Stimulated activated CD4-positive, alpha-beta T cell treated with anti-CD3 and anti-CD28 coated beads, Interleukin-15, amount 100 ng/mL, for 1 hour (primary cell): ENCODE measurements around the gene PTPRM.
"Not testable (repeated sequence)": the region's sequence is repeated elsewhere in the genome, so short reads cannot be mapped to it uniquely, and the experiment has no call there.

ENCODE experiments used
- DNase-seq, 2 donors: peaks; one replicate each; pipeline ENCODE4 v3.0.0-alpha.2; 2020; ENCODE audit warnings: low read depth in 1 of 2, low spot score in 1 of 2

The PTPRM gene

GRCh38 chr18:8406186-8406867 lies 839.2 kb downstream of the PTPRM start:
- no peak for DNase-seq

GRCh38 chr18:8406868-8407250 lies 839.7 kb downstream of the PTPRM start:
- no peak for DNase-seq

DNA sequence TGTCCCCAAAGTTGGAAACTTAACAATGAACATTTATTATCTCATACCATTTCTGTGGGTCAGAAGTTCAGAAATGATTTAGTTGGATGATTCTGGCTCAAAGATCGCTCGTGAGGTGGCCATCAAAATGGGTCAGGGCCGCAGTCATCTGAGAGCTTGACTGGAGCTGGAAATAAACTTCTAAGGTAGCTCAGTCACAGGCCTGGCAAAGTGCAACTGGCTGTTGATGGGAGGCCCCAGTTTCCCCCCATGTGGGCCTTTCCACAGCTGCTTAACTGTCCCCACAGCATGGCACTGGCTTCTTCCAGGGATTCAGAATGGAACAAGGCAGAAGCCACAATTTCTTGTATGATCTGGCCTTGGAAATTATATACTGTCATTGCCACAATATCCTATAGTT lies 842.0 kb downstream of the PTPRM start:
- no peak for DNase-seq

DNA sequence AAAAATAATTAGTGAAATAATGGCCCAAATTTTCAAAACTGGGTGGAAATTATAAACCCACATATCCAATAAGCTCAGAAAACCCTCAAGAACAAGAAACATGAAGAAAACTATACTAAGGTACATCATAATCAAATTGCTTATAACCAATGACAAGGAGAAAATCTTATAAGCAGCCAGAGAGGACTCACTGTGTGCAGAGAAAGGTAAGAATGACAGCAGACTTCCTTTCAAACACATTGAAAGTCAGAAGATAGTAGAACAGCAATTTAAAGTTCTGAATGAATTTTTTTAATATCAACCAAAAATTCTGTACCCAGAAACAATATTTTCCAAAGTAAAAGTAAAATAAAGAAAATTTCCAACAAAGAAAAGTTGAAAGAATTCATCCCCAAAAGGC lies 844.4 kb downstream of the PTPRM start:
- no peak for DNase-seq

- no peak for DNase-seq
These were observed 845.0 kb downstream of the PTPRM start for GRCh38 chr18:8412117-8412516.

GRCh38 chr18:8413189-8413588 lies 846.1 kb downstream of the PTPRM start:
- DNase-seq: no peak

DNA sequence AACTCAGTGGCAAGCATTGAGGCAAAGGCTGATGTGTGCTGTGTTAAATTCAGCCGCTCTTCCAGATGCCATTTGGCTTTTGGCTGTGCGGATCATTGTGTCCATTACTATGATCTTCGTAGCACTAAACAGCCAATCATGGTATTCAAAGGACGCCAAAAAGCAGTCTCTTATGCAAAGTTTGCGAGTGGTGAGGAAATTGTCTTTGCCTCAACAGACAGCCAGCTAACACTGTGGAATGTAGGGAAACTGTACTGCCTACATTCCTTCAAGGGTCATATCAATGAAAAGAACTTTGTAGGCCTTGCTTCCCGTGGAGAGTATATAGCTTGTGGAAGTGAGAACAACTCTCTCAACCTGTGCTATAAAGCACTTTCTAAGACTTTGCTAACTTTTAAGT lies 846.6 kb downstream of the PTPRM start:
- no peak for DNase-seq

- no peak for DNase-seq
These were observed 849.3 kb downstream of the PTPRM start for GRCh38 chr18:8416212-8417019.

DNA sequence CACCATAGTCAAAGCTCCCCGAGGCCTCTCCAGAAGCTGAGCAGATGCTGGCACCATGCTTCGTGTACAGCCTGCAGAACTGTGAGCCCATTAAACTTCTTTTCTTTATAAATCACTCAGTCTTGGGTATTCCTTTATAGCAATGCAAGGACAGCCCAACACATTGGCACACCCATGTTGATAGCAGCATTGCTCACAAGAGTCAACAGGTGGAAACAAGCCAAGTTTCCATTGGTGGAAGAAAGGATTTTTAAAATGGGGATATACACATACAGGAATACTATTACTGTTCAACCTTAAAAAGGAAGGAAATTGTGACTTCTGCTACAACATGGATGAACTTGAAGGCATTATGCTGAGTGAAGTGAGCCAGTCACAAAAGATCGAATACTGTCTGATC lies 855.3 kb downstream of the PTPRM start:
- DNase-seq: no peak

DNA sequence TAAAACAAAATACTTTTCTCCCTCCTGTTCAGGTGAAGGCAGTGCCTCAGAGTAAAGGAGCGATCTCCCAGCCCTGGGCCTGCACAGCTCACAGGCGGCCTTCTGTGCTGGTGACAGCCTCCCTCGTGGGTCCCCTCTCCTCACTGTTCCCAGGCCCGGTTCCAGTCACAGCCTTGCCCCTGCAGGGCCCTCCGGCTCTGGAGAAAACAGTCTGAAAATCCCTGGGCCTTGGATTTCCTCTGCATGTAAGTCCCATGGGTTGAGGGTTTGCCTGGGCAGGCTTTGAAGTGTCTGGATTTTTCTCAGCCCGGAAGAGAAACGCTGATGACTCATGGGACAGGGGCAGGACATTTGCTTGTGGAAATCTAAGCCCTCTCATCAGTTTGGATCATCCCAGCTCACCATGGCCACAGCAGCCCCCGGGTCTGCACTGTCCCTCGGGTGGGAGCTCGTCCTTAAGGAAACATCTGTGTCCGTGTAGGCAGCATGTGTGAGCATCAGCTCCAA lies 856.0 kb downstream of the PTPRM start:
- DNase-seq: no peak

- DNase-seq: no peak
These were observed 857.4 kb downstream of the PTPRM start for GRCh38 chr18:8424481-8424880.

DNA sequence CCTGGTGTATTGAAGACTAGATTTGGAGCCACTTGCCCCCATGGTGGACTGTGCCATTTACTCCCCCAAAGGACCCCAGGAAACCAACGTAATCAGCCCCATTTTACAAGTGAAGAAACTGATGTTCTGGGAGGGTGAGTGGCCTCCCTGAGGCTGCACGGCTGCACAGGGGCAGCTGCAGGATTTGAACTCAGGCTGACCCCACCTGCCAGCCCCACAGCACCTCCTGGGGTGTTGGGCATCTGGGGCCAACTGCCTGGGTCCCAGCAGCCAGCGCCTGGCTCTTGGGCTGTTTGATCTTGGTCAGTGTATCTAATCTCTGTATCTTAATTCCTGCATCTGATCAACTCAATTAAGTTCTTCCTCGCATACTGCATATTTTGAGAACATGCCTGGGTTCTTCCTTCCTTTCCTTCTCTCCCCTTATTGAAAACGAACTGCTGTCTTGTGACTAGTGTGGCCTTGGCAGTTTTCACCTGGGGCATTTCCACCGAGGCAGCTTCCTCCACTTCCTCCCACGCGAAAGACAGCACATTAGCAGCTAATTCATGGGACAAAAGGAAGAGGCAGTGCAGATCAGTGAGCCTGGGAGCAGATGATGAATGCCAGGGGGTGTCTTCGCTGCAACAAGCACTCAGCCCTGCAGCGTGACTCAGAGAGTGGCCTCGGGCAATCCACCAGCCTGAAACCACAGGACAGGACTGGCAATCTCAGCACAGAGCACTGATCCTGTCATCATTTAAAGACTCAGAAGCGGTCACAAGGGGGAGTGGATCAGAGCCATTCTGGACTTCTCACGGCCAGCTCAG lies 858.0 kb downstream of the PTPRM start:
- no peak for DNase-seq

GRCh38 chr18:8426401-8426800 lies 859.3 kb downstream of the PTPRM start:
- peak in 1 of 2 donors; percentile 5 for DNase-seq

DNA sequence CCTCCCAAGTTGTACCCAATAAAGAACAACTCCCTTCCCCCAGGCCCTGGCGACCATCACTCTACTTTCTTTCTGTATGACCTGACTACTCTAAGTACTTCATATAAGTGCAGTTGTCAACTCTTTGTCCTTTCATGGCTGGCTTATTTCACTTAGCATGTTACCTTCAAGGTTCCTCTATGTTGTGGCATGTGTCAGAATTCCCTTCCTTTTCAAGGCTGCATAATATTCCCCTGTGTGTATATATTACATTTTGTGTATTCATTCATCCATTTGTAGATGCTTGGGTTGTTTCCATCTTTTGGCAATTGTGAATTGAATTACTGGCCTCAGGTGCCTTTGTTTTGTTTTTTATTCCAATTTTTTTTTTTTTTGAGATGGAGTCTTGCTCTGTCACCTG lies 860.2 kb downstream of the PTPRM start:
- no peak for DNase-seq

DNA sequence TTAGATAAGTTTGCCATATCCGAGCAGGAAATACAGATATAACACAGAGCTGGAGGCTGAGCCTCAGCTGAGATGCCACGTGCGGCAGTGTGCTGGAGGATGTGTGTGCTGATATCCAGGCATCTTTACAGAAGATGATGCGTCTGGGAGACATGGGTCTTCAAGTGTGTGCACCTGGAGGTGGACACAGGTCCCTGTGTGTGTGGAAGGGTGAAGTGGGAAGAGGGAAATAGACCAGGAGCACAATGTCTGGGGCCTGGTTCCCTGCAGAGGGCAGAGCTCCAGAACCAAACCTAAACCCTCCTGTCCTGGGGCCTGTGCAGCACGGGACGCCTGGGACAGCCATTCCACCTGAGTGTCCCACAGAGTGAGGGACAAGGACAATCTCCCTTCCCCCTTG lies 861.8 kb downstream of the PTPRM start:
- DNase-seq: no peak

GRCh38 chr18:8431036-8431435 lies 863.9 kb downstream of the PTPRM start:
- DNase-seq: no peak

GRCh38 chr18:8433323-8433722 lies 866.2 kb downstream of the PTPRM start:
- DNase-seq: no peak

- DNase-seq: no peak
These were observed 866.7 kb downstream of the PTPRM start for GRCh38 chr18:8433771-8434170.

DNA sequence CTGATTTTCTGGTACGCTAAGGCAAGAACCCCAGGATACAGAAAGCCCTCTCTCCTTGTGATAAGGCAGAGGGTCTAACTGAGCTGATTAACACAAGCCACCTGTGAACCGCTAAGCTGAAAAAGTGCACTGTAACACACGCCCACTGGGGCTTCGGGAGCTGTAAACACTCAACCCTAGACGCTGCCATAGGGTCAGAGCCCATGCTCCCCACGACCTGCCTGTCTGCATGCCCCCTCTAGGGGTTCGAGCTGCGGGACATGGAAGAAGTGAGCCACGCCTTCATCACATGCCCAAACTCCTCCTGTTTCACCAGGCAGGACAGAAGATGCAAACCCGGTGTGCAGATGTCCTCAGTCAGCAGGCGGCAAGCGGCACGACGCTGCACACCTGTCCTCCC lies 868.3 kb downstream of the PTPRM start:
- DNase-seq: no peak

- DNase-seq: no peak
These were observed 871.9 kb downstream of the PTPRM start for GRCh38 chr18:8439055-8439454.

DNA sequence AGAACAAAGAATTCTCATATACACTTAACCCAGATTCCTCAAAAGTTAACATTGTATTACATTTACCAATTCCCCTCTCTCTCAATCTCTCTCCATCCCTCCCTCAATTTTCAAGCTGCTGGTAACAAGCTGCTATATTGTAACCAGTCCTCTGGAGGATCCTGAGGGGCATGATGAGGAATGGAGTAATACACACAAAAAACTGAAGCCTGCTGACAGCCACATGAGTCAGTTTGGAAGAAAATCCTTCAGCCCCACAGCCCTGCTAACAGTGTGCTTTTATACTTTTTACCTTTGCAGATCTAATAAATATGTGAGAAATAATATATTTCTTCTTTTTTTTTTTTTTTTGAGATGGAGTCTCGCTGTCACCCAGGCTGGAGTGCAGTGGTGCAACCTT lies 876.4 kb downstream of the PTPRM start:
- no peak for DNase-seq

DNA sequence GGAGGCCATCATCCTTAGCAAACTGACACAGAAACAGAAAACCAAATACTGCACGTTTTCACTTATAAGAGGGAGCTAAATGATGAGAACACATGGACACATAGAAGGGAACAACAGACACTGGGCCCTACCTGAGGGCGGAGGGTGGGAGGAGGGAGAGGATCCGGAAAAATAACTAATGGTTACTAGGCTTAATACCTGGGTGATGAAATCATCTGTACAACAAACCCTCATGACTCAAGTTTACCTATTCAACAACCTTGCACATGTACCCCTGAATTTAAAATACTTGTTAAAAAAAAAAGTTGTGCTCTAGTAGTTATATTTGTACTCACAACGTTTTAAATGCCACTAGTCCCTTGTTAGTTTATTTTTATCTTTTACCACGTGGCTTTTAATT lies 879.8 kb downstream of the PTPRM start:
- not testable (repeated sequence) for DNase-seq
